Fibroblast of skin of left quadriceps (primary cell): Measurements from ENCODE around the gene PLPP2.

Experiments
- DNase-seq, 2 experiments: peaks; one replicate each; pipeline ENCODE4 v3.0.0-alpha.2; 2013; ENCODE audit warnings: low read depth in 2 of 2

The PLPP2 gene

DNA sequence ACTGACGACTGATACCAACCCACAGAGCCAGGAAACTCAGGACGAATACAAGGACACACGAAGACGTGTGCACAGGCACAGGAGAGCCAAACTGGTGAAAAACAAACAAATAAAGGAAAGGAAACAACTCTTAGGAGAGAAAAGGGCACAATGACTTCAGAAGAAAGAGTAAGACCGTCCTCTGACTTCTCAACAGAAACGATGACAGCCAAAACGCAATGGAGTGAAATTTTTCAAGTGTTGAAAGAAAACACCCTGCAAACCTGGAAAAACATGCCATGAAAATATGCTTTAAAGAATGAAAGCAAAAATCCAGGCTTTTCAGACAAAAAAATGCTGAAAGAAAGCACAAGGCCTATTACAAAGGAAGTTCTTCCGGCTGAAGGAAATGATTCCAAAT is 24.6 kb upstream of the PLPP2 start:
- no peak for DNase-seq

DNA sequence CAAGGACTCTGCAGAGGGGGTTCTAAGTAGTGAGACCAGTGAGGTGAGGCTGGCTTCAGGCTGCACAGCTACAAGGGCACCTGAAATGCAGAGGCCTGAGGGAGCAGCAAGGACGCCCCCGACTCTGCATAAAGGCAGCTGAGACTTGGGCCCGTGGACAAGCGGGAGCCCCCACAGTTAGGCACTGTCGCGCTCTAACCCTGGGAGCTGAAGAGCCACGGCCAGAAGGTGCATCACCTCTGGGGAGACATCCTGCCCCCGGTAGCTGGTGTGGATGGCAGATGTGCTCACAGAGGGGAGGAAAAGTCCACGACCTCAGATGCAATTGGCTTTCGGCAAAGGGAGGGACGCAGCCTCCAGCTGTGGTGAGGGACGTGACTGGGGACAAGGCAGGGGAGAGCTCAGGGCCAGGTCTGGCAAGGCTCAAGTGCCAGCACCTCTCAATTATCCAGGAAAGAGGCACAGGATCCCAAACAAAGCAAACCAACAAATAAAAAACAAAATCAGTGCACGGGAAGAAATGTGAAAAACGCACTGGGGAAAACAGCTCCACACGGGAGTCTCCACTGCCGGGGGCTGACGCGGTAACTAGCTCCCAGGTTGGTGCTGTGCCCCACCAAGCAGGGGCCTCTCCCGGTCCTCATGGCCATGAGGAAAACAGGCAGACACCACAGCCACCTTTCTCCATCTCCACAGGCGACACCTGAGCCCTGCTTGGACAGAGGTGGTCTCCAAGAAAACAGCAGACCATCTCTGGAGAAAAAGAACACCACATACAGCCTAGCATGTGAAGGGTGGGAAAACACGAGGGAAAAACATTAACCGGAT is 23.0 kb upstream of the PLPP2 start:
- no peak for DNase-seq

DNA sequence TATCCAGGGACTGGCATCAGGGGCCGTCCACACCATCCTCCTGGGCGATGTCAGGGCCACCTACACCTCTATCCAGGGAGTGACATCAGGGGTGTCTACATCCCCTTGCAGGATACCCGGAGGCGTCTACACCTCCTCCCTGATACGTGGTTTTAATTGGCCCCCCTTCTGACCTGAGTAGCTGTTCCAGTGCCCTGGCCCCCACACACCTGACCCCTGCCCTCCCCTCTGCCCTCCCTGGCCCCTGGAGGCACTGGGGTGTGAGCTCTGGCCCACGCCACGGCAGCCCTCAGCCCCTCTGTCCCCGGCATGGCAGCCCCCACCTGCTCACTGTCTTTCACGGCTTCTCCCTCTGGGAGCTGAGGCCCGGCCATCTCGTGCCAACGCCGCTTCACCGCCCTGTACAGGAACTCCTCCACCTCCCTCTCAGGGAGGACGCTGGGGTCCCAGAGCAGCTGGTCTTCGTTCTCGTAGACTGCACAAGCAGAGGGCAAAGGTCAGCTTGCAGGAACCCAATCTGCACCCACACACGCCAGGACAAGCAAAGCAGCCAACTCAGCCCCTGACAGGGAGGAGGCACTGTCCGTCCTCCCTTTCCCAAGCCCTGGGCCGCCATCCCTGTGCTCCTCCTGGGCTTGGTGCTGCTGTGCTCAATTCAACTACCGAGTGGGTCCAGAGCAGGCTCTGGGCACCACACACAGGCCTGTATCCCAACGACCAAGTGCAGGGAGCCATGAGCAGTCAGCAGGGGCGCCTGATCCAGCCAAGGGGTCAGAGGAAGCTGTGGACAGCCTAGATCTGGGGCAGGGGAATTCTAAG is 22.2 kb upstream of the PLPP2 start:
- DNase-seq: no peak

GRCh38 chr19:311813-312261 is 20.6 kb upstream of the PLPP2 start:
- no peak for DNase-seq

- DNase-seq: no peak
Observed at GRCh38 chr19:310781-311496, 19.7 kb upstream of the PLPP2 start.

- DNase-seq: no peak
Observed at GRCh38 chr19:310141-310651, 19.0 kb upstream of the PLPP2 start.

- no peak for DNase-seq
Observed at GRCh38 chr19:309206-309565, 18.0 kb upstream of the PLPP2 start.

- no peak for DNase-seq
Observed at GRCh38 chr19:308471-309205, 17.4 kb upstream of the PLPP2 start.

DNA sequence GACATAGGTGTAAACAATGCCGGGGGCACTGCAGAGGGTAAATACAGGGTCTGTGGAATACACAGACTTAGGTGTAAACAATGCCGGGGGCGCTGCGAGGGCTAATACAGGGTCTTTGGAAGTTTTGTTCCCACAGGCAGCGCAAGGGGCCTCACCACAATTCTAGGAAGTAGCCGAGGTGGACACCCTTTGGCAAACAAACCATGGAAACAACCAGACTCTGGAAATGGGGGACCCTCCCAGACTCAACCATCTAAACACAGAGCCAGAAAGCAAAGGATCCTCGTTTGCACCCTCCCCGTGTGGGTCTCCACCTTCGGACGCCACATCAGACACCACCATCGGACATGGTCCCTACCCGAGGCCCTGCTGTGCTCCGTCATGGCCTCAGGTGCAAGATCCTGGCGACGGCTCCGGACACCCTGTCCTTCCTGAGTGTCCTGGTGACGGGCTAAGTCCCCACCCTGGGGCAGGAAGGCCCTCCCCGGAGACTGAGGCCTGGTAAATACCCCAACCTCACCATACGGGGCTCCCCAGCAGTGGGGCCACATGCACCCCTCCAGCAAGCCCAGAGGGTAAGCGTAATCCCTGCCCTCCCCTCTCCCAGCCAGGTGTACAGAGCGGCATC is 16.7 kb upstream of the PLPP2 start:
- DNase-seq: no peak

DNA sequence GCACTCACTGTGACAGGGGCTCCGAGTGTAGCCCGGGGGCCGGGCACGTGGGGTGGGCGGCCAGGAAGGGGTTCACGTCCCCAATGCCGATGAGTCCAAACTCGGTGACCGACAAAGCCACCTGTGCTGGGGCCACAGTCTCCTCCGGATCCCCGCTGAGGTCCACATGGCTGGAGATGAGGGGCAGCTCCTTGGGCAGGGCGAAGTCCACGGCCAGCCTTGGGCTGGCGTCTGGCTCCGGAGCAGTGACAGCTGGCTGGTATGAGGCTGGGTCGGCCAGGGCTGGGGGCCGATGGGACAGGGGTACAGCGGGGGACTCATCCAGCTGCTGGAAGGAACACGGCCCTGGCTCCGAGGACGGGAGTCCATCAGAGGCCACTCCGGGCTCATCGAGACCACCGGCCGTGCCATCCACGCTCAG is 15.9 kb upstream of the PLPP2 start:
- DNase-seq: no peak

DNA sequence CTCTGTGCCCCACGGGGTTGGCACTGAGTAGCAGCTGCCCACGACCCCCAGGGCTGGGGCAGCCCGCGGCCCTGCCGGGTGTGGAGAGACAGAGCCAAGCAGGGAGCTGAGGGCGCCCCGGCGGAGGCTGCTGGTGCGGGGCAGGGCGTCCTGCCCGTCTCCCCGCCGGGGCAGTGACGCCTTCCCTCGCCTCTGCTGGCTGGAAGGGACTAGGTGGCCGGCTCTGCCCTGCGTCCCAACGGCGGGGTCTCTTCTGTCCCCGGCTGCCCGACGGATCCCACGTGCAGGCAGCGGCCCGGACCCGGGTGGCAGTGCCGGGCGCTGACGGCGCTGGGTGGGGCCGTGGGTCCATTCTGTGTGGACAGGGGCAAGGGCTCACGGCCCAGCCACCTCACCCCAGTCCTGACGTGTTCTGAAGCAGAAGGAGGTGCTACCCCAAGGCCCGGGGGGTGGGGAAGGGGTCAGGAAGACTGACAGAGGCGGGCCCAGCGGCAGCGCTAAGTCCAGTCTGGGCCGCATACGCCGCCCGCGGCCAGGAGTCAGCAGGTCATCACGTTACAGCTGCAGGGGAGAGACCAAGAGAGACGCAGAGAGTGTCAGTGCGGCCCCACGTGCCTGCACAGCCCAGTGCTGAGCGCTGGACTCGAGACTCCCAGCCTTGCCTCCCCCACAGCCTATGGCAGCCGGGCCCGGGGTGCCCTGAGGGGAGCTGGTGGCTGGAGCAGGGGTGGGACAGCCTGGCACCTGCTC is 15.1 kb upstream of the PLPP2 start:
- DNase-seq: no peak

GRCh38 chr19:305240-306150 is 14.3 kb upstream of the PLPP2 start:
- DNase-seq: no peak

GRCh38 chr19:296476-297225 is 5.4 kb upstream of the PLPP2 start:
- DNase-seq: no peak

GRCh38 chr19:295687-296370 is 4.6 kb upstream of the PLPP2 start:
- no peak for DNase-seq

DNA sequence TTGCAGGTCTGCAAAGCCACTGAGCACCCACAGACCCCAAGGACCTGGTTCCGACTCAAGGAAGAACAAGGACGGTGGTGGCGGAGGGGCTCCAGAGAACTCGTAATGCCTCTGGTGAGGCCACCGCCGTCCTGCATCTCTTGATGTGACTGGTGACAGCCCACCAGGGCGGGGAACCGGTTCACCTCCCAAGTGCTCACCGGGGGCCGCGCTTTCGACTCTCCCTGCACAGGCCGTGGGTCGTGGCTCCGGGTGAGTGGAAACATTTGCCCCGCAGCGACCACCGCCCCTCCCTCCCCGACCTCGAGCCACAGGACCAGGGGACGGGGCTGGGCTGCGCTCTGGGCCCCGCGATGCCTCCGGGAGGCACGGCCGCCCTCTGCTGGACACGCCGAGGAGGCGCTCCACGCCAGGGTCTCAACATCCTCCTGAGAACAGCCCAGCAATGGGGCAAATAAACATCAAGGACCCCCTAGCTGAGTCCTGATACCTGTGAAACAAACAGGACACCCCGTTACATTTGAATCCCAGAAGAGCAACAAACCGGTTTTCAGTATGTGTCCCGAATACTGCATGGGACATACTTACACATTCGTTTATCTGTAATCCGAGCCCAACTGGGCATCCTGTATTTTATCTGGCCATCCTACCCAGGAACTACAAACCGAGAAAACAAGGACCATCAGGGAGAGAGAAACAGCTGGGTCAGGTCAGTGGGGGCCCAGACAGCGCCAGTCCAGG is 3.9 kb upstream of the PLPP2 start:
- DNase-seq: no peak

- no peak for DNase-seq
Observed at GRCh38 chr19:294341-294945, 3.2 kb upstream of the PLPP2 start.
